Ishikawa (cell line): ENCODE results near the gene CALCB.

Source experiments
- CEBPB ChIP-seq: IDR thresholded peaks from 2 replicates; pipeline ENCODE4 v1.6.1; 2012
- EGR1 ChIP-seq: IDR thresholded peaks from 2 replicates; pipeline ENCODE4 v1.6.1; 2012
- EP300 ChIP-seq: IDR thresholded peaks from 2 replicates; pipeline ENCODE4 v1.6.1; 2012; ENCODE audit warnings: borderline replicate concordance
- FOXM1 ChIP-seq: IDR thresholded peaks from 2 replicates; pipeline ENCODE4 v1.6.1; 2012; ENCODE audit warnings: low read depth, borderline replicate concordance
- NFIC ChIP-seq: IDR thresholded peaks from 2 replicates; pipeline ENCODE4 v1.6.1; 2012
- RAD21 ChIP-seq: IDR thresholded peaks from 2 replicates; pipeline ENCODE4 v1.6.1; 2012; ENCODE audit warnings: low read depth
- TAF1 ChIP-seq: IDR thresholded peaks from 2 replicates; pipeline ENCODE4 v1.6.1; 2012; ENCODE audit warnings: low read depth, mild to moderate bottlenecking
- TCF12 ChIP-seq: IDR thresholded peaks from 2 replicates; pipeline ENCODE4 v1.6.1; 2012; ENCODE audit warnings: low read depth
- YY1 ChIP-seq: IDR thresholded peaks from 2 replicates; pipeline ENCODE4 v1.6.1; 2012; ENCODE audit warnings: low read depth
- ZBTB7A ChIP-seq: IDR thresholded peaks from 2 replicates; pipeline ENCODE4 v1.6.1; 2012; ENCODE audit warnings: low read depth
- TF ChIP-seq, protein P1 (sequence below): IDR thresholded peaks from 2 replicates; pipeline ENCODE4 v1.6.1; 2012
- TF ChIP-seq, protein P2 (sequence below): IDR thresholded peaks from 2 replicates; pipeline ENCODE4 v1.6.1; 2012; ENCODE audit warnings: low read depth, mild to moderate bottlenecking
- TF ChIP-seq, protein P3 (sequence below): IDR thresholded peaks from 2 replicates; pipeline ENCODE4 v1.6.1; 2012

DNA sequence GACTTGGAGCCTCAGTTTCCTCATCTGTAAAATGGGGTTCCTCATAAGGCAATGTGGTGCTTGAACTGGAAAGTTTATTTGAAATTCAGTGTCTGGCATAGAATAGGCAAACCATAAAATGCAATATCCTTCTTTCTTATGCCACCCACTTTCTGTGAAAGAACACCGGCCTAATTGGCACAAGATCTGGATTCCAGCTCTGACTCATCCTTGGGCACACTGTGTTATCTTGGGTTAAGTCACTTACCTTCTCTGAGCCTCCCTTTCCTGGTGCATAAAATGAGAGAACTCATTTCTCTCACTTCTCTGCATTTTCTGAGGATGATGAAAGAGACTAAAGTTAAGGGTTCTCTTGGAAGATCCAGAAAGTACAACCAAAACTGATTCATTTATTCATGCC lies 46.4 kb downstream of the CALCB start:
- TF ChIP-seq TAF1 (no peak), CEBPB (no peak), EP300 (no peak), TCF12 (no peak), RAD21 (no peak), NFIC (no peak), YY1 (no peak), EGR1 (no peak), FOXM1 (no peak), ZBTB7A (no peak)
- TF ChIP-seq, protein P1, sequence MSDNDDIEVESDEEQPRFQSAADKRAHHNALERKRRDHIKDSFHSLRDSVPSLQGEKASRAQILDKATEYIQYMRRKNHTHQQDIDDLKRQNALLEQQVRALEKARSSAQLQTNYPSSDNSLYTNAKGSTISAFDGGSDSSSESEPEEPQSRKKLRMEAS, result no peak
- TF ChIP-seq, protein P2, sequence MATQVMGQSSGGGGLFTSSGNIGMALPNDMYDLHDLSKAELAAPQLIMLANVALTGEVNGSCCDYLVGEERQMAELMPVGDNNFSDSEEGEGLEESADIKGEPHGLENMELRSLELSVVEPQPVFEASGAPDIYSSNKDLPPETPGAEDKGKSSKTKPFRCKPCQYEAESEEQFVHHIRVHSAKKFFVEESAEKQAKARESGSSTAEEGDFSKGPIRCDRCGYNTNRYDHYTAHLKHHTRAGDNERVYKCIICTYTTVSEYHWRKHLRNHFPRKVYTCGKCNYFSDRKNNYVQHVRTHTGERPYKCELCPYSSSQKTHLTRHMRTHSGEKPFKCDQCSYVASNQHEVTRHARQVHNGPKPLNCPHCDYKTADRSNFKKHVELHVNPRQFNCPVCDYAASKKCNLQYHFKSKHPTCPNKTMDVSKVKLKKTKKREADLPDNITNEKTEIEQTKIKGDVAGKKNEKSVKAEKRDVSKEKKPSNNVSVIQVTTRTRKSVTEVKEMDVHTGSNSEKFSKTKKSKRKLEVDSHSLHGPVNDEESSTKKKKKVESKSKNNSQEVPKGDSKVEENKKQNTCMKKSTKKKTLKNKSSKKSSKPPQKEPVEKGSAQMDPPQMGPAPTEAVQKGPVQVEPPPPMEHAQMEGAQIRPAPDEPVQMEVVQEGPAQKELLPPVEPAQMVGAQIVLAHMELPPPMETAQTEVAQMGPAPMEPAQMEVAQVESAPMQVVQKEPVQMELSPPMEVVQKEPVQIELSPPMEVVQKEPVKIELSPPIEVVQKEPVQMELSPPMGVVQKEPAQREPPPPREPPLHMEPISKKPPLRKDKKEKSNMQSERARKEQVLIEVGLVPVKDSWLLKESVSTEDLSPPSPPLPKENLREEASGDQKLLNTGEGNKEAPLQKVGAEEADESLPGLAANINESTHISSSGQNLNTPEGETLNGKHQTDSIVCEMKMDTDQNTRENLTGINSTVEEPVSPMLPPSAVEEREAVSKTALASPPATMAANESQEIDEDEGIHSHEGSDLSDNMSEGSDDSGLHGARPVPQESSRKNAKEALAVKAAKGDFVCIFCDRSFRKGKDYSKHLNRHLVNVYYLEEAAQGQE, result no peak
- TF ChIP-seq, protein P3, sequence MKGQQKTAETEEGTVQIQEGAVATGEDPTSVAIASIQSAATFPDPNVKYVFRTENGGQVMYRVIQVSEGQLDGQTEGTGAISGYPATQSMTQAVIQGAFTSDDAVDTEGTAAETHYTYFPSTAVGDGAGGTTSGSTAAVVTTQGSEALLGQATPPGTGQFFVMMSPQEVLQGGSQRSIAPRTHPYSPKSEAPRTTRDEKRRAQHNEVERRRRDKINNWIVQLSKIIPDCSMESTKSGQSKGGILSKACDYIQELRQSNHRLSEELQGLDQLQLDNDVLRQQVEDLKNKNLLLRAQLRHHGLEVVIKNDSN, result no peak
